Activated naive CD4-positive, alpha-beta T cell treated with anti-CD3 and anti-CD28 coated beads for 36 hours (primary cell): ENCODE measurements around the gene ZNF415. TPM values are rescaled to one million over a fixed set of nuclear protein-coding genes. Genes with fewer than 3 reads are reported as not detected.
"Not testable (repeated sequence)": the region's sequence is repeated elsewhere in the genome, so short reads cannot be mapped to it uniquely, and the experiment has no call there.

Experiments used
- CTCF ChIA-PET: fragments of 350-600 bp; sonication (Branson Sonifier 250); formaldehyde crosslinking; loops from one replicate; lab custom pipeline; 2021; ENCODE audit warnings: antibody characterized with exemption; lab: Charles Lee
- DNase-seq: peaks from one replicate; pipeline ENCODE4 v3.0.0-alpha.2; 2020
- H3K27ac Mint-ChIP-seq: one replicate; pipeline ENCODE4 v1.8.0; 2021; ENCODE audit warnings: mild to moderate bottlenecking, mixed read lengths
- H3K27me3 Mint-ChIP-seq: one replicate; pipeline ENCODE4 v1.8.0; 2021; ENCODE audit warnings: low read depth, mixed read lengths
- H3K36me3 Mint-ChIP-seq: one replicate; pipeline ENCODE4 v1.8.0; 2021; ENCODE audit warnings: low read depth, mixed read lengths
- H3K4me1 Mint-ChIP-seq: one replicate; pipeline ENCODE4 v1.8.0; 2021; ENCODE audit warnings: low read depth, mixed read lengths
- H3K4me3 Mint-ChIP-seq: one replicate; pipeline ENCODE4 v1.8.0; 2021; ENCODE audit warnings: mild to moderate bottlenecking, moderate library complexity, mixed read lengths
- H3K9me3 Mint-ChIP-seq: one replicate; pipeline ENCODE4 v1.8.0; 2021; ENCODE audit warnings: mixed read lengths
- intact Hi-C: fragments of 100-400 bp; cut with micrococcal nuclease; formaldehyde crosslinking; loops from one replicate; pipeline ENCODE4 v1.15.1; 2023
- total RNA-seq, 2 experiments: library from RNA; stranded (reverse); gene quantifications; one replicate each; pipeline ENCODE4 v1.2.3, GENCODE V29; 2021

ZNF415 gene
- total RNA-seq, 2 experiments from 2014 or later, result 0.74 to 1.0 TPM

DNA sequence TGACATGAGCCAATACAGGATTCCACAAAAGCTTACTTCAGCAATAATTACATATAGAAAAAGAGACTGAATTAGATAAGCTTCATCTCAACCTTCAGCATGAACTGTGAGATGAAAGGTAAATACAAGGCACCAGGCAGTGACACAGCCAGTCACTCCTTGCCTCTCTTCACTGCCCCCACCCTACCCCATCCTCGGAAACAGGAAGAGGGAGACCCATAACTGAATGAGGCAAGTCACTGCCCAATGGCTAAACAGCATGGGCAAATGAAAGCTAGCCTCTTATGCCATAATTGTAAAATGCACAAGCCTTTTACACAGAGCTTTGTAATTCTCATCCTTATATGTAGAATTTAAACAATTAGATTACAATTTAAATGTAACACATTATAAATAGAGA, 31.2 kb downstream of the ZNF415 start:
- Mint-ChIP-seq H3K27me3 (no peaks in the 10 kb centered on the region), H3K9me3 (peaks cover 24% of the 10 kb centered on the region), H3K4me3 (peak overlapping the region; percentile 11), H3K36me3 (peaks cover 43% of the 10 kb centered on the region), H3K4me1 (peaks cover 27% of the 10 kb centered on the region), H3K27ac (peak overlapping the region; percentile 84)
- intact Hi-C loops, result no loop called here
- peak; percentile 29 for DNase-seq
- CTCF ChIA-PET, result no interaction called here

DNA sequence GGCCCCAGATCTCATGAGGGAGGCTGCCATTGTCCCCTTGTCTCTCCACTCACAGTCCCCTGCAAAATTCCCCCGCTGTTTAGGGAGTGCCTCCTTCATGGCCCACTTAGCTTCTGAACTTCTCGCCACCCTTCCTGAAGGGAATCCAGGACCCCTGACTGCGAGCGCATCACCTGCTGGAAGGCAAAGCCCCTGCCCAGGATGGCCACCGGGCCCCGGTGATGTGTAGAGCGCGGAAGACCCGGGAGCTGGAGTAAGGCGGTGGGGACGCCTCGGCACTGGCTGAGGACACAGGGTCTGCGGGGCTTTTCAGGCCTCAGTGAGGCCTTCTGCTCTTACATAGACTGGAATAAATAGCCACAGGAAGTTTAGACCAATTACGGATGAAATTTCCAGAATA, 34.1 kb downstream of the ZNF415 start:
- H3K36me3 Mint-ChIP-seq, result peaks cover 65% of the 10 kb centered on the region
- H3K27ac Mint-ChIP-seq, DNase-seq, CTCF ChIA-PET, H3K4me3 Mint-ChIP-seq, H3K27me3 Mint-ChIP-seq: not testable (repeated sequence)
- H3K9me3 Mint-ChIP-seq, result peaks cover 35% of the 10 kb centered on the region
- intact Hi-C loops, result loop anchor here (2.0 kb wide), 1 partner anchor 30 kb away; no protein-coding TSS in a partner anchor
- H3K4me1 Mint-ChIP-seq, result peaks cover 30% of the 10 kb centered on the region

DNA sequence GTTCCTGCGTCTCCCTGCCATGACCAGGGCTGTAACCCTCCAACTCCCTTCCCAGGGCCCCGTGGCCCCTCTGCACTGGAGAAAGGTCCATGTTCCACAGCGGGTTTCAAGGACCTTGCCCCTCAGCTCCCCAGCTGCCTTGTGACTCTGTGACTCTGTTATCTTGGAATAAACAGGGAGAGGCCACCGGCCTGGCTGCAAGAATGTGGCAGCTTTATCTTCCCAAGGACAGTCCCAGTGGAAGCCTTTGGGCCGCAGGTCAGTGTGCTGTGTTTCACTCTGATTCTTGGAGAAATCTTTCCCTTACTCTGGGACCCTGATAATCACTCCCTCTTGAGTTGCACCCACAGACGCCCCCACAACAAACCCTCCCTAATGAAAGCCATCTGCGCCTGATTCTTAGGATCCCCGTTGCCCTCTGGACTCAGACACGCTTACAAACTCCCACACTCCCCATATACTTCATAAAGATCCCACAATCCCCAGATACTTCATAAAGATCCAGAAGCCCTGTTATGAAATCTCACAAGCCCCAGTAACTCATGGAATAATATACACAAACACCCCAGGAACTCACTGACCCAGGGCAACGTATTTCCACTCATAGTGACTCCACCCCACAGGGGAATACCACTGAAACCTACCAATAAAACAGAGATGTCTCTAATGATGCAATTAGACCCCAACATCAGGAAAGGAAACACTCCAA, 35.6 kb downstream of the ZNF415 start:
- H3K27ac Mint-ChIP-seq, result peak overlapping the region; percentile 30

DNA sequence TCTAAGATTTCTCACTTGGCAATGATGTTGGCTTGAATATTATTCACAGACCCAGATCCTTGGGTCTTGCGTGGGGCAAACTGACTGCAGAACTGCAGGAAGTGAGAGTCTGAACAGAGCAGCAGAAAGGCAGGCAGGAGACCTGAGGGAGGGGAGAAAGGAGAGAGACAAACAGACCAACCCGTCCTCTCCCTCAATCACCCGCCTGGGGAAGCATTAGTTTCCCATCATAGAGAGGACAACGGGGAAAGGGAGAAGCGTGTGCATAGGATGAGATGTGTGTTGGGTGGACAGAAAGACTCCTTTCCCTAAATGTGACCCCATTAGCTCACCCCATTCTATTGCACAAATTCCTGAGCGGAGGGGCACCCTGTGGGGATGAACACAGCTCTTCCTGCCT, 36.1 kb downstream of the ZNF415 start:
- intact Hi-C loops, H3K27me3 Mint-ChIP-seq, H3K27ac Mint-ChIP-seq, CTCF ChIA-PET, DNase-seq, H3K4me3 Mint-ChIP-seq: not testable (repeated sequence)
- H3K36me3 Mint-ChIP-seq, result peaks cover 74% of the 10 kb centered on the region
- H3K4me1 Mint-ChIP-seq, result peaks cover 20% of the 10 kb centered on the region
- H3K9me3 Mint-ChIP-seq, result peaks cover 33% of the 10 kb centered on the region

More for the DNA sequence above, 35.6 kb downstream of the ZNF415 start:
- intact Hi-C loops, H3K27me3 Mint-ChIP-seq, DNase-seq, CTCF ChIA-PET, H3K4me3 Mint-ChIP-seq: not testable (repeated sequence)
- Mint-ChIP-seq H3K36me3 (peaks cover 73% of the 10 kb centered on the region), H3K4me1 (peaks cover 25% of the 10 kb centered on the region), H3K9me3 (peaks cover 35% of the 10 kb centered on the region)

DNA sequence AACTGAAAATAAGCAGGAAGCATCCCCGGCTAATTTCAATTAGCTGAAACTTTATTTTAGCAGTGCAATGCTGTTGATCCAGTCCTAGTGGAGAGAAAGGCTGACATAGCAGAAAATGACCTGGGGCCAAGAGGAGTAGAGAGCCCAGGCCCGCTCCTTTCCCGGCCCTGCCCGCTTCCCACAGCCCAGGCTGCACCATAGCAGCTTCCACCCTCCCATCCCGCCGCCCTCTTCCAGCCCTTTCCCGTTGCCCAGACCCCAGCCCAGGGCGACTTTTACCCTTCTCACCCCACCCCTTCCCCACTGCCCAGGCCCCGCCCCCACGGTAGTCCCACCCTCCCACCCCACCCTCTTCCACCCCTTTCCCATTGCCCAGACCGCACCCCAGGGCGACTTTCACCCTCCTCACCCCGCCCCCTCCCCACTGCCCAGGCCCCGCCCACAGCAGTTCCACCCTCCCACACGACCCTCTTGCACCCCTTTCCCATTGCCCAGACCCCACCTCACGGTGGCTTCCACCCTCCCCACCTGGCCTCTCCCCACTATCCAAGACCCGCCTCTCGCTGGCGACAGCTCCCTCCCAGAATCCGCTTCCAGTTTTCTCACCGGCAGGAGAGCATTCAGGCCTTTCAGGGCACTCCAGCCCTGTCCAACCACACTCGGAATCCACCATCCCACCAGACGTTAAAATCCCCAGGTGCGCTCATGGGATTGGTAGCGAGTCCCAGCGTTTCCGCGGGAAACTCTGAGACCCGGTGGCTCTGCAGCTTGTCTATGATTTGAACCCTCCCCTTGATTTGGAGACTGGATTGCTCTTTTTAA, 37.7 kb downstream of the ZNF415 start:
- H3K27ac Mint-ChIP-seq, result no peak overlapping the region
- peaks cover 38% of the 10 kb centered on the region for H3K9me3 Mint-ChIP-seq
- H3K4me1 Mint-ChIP-seq, result peaks cover 19% of the 10 kb centered on the region
- intact Hi-C loops, result no loop called here
- H3K27me3 Mint-ChIP-seq, result no peaks in the 10 kb centered on the region
- DNase-seq, result no peak
- no peak overlapping the region for H3K4me3 Mint-ChIP-seq
- H3K36me3 Mint-ChIP-seq, result peaks cover 82% of the 10 kb centered on the region
- CTCF ChIA-PET, result no interaction called here

DNA sequence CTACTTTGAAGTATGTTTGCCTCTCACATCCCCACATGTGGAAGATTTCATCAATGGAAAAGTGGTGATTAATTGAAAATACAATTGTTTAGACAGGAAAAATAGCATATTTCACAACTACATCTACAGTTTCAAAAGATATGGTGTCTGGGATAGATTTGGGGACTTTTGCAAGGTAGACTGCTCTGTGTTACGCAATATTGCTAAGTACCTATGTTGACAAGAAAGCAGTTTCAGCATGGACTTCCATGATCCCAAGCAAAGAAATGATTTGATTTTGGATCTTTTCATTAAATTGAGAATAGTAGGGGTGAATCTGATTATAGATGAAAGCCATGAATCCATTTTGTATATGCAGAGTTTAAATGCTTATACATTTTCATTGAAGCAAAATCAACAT, 40.0 kb downstream of the ZNF415 start:
- H3K36me3 Mint-ChIP-seq, result peaks cover 80% of the 10 kb centered on the region
- intact Hi-C loops, result no loop called here
- H3K27ac Mint-ChIP-seq, result no peak overlapping the region
- H3K4me3 Mint-ChIP-seq, result no peak overlapping the region
- no peaks in the 10 kb centered on the region for H3K27me3 Mint-ChIP-seq
- no peak for DNase-seq
- CTCF ChIA-PET, result no interaction called here
- peaks cover 29% of the 10 kb centered on the region for H3K9me3 Mint-ChIP-seq
- peaks cover 9% of the 10 kb centered on the region for H3K4me1 Mint-ChIP-seq

DNA sequence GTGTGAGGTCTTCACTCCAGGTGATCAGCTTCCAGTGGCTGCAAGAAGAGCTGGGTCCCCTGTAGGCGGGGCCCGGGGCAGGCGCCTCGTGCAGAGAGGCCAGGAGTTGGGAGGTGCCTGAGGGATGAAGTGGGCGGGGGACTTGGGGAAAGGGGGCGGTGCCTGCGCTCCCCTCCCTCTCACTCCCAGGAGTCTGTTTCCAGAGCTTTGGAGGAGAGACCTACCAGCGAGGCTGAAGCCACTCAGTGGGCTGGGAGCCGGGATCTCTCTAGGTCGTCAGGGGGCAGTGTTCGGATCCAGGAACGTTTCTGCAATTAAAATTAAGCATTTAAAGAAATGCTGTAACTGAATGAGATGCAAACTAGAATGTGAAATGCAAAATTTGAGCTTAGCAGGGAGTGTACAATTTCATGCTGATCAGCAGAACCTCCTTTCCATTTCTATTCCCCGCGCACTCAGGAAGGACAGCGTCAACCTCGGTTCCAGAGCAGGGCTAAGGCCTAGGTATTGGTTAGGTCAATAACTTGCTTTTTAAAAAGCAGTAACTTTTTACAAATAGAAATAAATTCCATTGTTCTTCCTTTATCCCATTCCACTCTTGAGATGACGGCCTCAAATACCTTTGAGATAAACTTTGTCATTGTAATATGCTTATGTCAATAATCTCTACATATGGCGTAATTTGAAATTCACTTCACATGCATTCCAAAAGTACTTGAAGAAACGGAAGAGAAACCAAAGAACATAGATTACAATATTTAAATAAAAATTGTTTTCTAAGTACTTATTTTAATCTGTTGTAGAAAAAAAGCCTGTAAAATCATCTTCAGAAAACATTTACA, 41.1 kb downstream of the ZNF415 start:
- Mint-ChIP-seq H3K27ac (no peak overlapping the region), H3K9me3 (peaks cover 32% of the 10 kb centered on the region), H3K27me3 (no peaks in the 10 kb centered on the region), H3K4me1 (peaks cover 7% of the 10 kb centered on the region), H3K4me3 (no peak overlapping the region), H3K36me3 (peaks cover 83% of the 10 kb centered on the region)
- intact Hi-C loops, result no loop called here
- CTCF ChIA-PET, result no interaction called here
- DNase-seq, result no peak

DNA sequence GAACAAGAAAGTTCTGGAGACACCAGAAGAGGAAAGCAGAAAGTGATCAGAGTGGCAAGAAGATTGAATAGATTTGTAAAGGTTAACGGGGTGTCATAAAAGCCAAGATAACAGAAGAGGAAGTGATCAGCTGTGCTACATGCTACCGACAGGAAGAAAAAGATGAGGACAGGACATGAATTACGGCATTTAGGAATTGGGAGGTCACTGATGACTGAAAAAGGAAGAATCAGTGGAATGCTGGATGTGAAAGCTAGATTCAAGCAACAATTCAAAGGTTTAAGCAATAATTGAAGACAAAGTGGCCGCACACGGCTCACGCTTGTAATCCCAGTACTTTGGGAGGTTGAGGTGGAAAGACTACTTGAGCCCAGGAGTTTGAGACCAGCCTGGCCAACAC, 44.6 kb downstream of the ZNF415 start:
- Mint-ChIP-seq H3K27ac (no peak overlapping the region), H3K4me3 (no peak overlapping the region), H3K4me1 (peaks cover 4% of the 10 kb centered on the region), H3K9me3 (peaks cover 36% of the 10 kb centered on the region), H3K27me3 (no peaks in the 10 kb centered on the region), H3K36me3 (peaks cover 90% of the 10 kb centered on the region)
- CTCF ChIA-PET, result no interaction called here
- DNase-seq, result no peak
- intact Hi-C loops, result no loop called here

DNA sequence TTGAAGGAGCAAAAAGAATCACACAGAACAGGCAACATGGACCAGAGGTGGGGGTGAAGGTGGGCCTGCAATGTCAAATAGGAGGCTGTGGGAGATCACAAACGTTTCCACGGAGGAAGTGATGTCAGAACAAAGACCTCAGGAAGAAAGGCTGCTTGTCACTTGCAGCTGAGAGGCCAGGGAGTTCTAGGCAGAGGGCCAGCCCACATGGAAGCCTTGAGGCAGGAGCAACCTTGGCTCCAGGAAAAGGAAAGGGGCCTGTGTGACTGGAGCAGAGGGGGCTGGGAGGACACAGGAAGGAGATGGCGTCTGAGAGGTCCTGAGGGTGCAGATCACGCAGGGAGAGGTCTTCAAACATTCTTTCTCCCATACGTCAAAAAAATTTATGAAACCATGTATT, 45.8 kb downstream of the ZNF415 start:
- H3K27ac Mint-ChIP-seq, result no peak overlapping the region

DNA sequence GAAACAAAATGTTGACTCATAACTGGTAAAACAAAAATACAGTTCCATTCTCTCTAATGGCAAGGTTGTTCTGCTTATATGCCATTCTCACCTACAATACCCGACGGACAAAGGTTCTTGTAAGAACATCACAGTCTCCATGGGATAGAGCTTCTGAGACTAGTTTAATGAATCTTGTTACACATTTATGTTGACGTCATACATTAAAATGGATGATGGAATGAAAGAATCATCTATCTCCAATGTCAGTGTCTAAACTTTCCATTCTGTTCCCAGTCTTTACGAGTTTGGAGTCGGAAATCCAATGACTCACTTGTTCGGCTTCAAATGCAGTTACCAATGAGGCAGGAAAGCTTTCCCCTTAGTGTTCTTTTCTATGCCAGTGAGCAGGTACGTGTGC, 47.2 kb downstream of the ZNF415 start:
- Mint-ChIP-seq H3K36me3 (peaks cover 95% of the 10 kb centered on the region), H3K4me1 (peaks cover 4% of the 10 kb centered on the region), H3K4me3 (no peak overlapping the region), H3K27ac (no peak overlapping the region), H3K9me3 (peaks cover 54% of the 10 kb centered on the region), H3K27me3 (no peaks in the 10 kb centered on the region)
- no peak for DNase-seq
- CTCF ChIA-PET, result no interaction called here
- intact Hi-C loops, result no loop called here

More for the DNA sequence above, 45.8 kb downstream of the ZNF415 start:
- Mint-ChIP-seq H3K4me1 (peaks cover 4% of the 10 kb centered on the region), H3K4me3 (no peak overlapping the region), H3K9me3 (peaks cover 43% of the 10 kb centered on the region), H3K27me3 (no peaks in the 10 kb centered on the region), H3K36me3 (peaks cover 94% of the 10 kb centered on the region)
- CTCF ChIA-PET, result no interaction called here
- no peak for DNase-seq
- intact Hi-C loops, result no loop called here

DNA sequence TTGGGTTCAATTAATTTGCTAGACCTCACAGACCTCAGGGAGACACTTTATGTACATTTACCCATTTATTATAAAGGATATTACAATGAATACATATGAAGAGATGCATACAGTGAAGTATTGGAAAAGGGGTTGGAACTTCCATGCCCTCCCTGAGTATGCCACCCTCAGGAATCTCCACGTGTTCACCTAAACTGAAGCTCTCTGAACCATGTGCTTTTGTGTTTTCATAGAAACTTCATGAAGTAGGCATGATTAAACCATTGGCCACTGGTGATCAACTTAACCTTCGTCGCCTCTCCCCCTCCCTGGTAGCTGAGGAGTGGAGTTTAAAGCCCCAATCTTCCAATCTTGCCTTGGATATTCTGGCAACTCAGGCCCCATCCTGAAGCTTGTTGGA, 49.8 kb downstream of the ZNF415 start:
- Mint-ChIP-seq H3K27me3 (no peaks in the 10 kb centered on the region), H3K27ac (no peak overlapping the region), H3K4me3 (no peak overlapping the region), H3K36me3 (peaks cover 97% of the 10 kb centered on the region), H3K4me1 (no peaks in the 10 kb centered on the region), H3K9me3 (peaks cover 60% of the 10 kb centered on the region)
- no peak for DNase-seq
- CTCF ChIA-PET, result no interaction called here
- intact Hi-C loops, result no loop called here

DNA sequence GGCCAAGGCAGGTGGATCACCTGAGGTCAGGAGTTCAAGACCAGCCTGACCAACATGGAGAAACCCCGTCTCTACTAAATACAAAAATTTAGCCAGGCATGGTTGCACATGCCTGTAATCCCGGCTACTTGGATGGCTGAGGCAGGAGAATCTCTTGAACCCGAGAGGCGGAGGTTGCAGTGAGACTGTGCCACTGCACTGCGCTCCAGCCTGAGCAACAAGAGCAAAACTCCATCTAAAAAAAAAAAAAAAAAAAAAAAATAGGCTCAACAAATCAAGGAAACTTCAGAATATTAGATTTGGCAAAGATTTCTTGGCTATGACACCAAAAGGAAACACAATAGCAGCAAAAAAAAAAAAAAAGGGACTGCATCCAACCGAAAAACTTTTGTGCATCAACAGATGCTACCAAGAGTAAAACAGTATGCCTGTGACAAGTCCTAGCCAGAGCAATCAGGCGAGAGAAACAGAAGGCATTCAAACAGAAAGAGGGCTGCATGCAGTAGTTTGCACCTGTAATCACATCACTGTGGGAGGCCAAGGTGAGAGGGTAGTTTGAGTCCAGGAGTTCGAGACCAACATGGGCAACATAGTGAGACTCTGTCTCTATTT, 53.3 kb downstream of the ZNF415 start:
- H3K4me3 Mint-ChIP-seq, result no peak overlapping the region
- no peaks in the 10 kb centered on the region for H3K27me3 Mint-ChIP-seq
- peaks cover 98% of the 10 kb centered on the region for H3K36me3 Mint-ChIP-seq
- no peaks in the 10 kb centered on the region for H3K4me1 Mint-ChIP-seq
- peaks cover 65% of the 10 kb centered on the region for H3K9me3 Mint-ChIP-seq
- no peak overlapping the region for H3K27ac Mint-ChIP-seq
- no peak for DNase-seq
- intact Hi-C loops, result no loop called here
- CTCF ChIA-PET, result no interaction called here
